Gastroesophageal sphincter (tissue), 4 donors: Measurements from ENCODE around the gene AKAP8L. TPM values are rescaled to one million over a fixed set of nuclear protein-coding genes. Genes with fewer than 3 reads are reported as not detected.

Experiments
- ATAC-seq: fragments of 150-250 bp; one replicate; pipeline ENCODE4 v1.9.1; 2016; ENCODE audit warnings: mild to moderate bottlenecking, moderate library complexity
- H3K27ac ChIP-seq, 4 donors: fragments of 200-600 bp; sonication (generic) in 3 of 4; 1 replicate in 3 of 4; 2 replicates in 1 of 4; pipeline ENCODE4 v1.5.1; 2016 to 2019
- H3K27me3 ChIP-seq: fragments of 200-600 bp; sonication (generic); one replicate; pipeline ENCODE4 v1.5.1; 2019
- H3K36me3 ChIP-seq, 2 donors: fragments of 200-600 bp; sonication (generic); one replicate each; pipeline ENCODE4 v1.5.1; 2019; ENCODE audit warnings: control low read depth in 1 of 2
- H3K4me1 ChIP-seq, 3 donors: fragments of 200-600 bp; sonication (generic); 1 replicate in 2 of 3; 2 replicates in 1 of 3; pipeline ENCODE4 v1.5.1; 2016 to 2019; ENCODE audit warnings: control low read depth in 2 of 3
- H3K4me3 ChIP-seq, 2 donors: fragments of 200-600 bp; sonication (generic); one replicate each; pipeline ENCODE4 v1.5.1; 2019; ENCODE audit warnings: mild to moderate bottlenecking in 1 of 2, moderate library complexity in 1 of 2
- H3K9me3 ChIP-seq, 3 donors: fragments of 200-600 bp; sonication (generic); one replicate each; pipeline ENCODE4 v1.5.1; 2017 to 2019; ENCODE audit warnings: control low read depth in 2 of 3
- CTCF ChIP-seq, 4 experiments: fragments of 200-600 bp in 2 of 4; fragments of 450-650 bp in 2 of 4; sonication (generic) in 1 of 4; IDR thresholded peaks; one replicate each; pipeline ENCODE4 v1.5.1; 2017 to 2019; ENCODE audit warnings: antibody characterized with exemption in 4 of 4, mild to moderate bottlenecking in 2 of 4, moderate library complexity in 2 of 4
- EP300 ChIP-seq: sonication (generic); formaldehyde crosslinking; IDR thresholded peaks from one replicate; pipeline ENCODE4 v1.6.1; 2017; ENCODE audit warnings: antibody characterized with exemption, mild to moderate bottlenecking
- POLR2A ChIP-seq, 2 donors: fragments of 450-650 bp; IDR thresholded peaks; one replicate each; pipeline ENCODE4 v1.6.1; 2017; ENCODE audit warnings: antibody characterized with exemption in 2 of 2, mild to moderate bottlenecking in 2 of 2, moderate library complexity in 1 of 2
- POLR2AphosphoS5 ChIP-seq: sonication (generic); formaldehyde crosslinking; IDR thresholded peaks from one replicate; pipeline ENCODE4 v1.6.1; 2017; ENCODE audit warnings: antibody characterized with exemption
- WGBS, 2 donors: methylation state at CpG; one replicate each; pipeline ENCODE4 v1.1.5; 2018; ENCODE audit warnings: low coverage in 1 of 2; 5-methylcytosine and 5-hydroxymethylcytosine counted together
- total RNA-seq, 4 donors: library from RNA; depleted of rRNA; stranded (reverse); fragments of >200 nt; gene quantifications; one replicate each; pipeline ENCODE4 v1.1.0, GENCODE V29; 2016

The AKAP8L gene
- total RNA-seq, 4 donors from 2014 or later = 61.3 to 102 (median 70.1) TPM

- peaks cover 2 to 90% (median 38%) of the 10 kb centered on the region in 3 donors for H3K4me1 ChIP-seq
- peak overlapping the region; percentile 48 to 84 (median 79) for H3K27ac ChIP-seq
- TF ChIP-seq POLR2A (IDR thresholded peaks at IDR 0.05) (no peak), CTCF (IDR thresholded peaks at IDR 0.05) (no peak), POLR2AphosphoS5 (no peak)
- no peak for ATAC-seq
- H3K27me3 ChIP-seq = no peaks in the 10 kb centered on the region
- WGBS, 2 donors = 21 to 40% methylated on average over 1 to 2 of the region's 3 CpGs
- no peaks in the 10 kb centered on the region for H3K9me3 ChIP-seq
- no peak overlapping the region for H3K4me3 ChIP-seq
- H3K36me3 ChIP-seq = peaks cover 0 to 50% of the 10 kb centered on the region in 2 donors
Measured at GRCh38 chr19:15404780-15405211, 14.0 kb downstream of the AKAP8L start.

GRCh38 chr19:15404097-15404779 lies 14.6 kb downstream of the AKAP8L start:
- Histone ChIP-seq H3K4me1 (peaks cover 2 to 85% (median 38%) of the 10 kb centered on the region in 3 donors), H3K36me3 (peaks cover 0 to 51% of the 10 kb centered on the region in 2 donors)
- ATAC-seq = peak; percentile 50

GRCh38 chr19:15403151-15403531 lies 15.6 kb downstream of the AKAP8L start:
- peak overlapping the region; percentile 39 to 84 (median 79) for H3K27ac ChIP-seq
- peaks cover 2 to 74% (median 38%) of the 10 kb centered on the region in 3 donors for H3K4me1 ChIP-seq

More at GRCh38 chr19:15404097-15404779, 14.6 kb downstream of the AKAP8L start:
- H3K27me3 ChIP-seq = no peaks in the 10 kb centered on the region
- TF ChIP-seq EP300 = no peak
- peak; percentile 45 for TF ChIP-seq POLR2AphosphoS5
- TF ChIP-seq POLR2A (IDR thresholded peaks at IDR 0.05) = no peak
- TF ChIP-seq CTCF (IDR thresholded peaks at IDR 0.05) = no peak
- H3K4me3 ChIP-seq = peak overlapping the region in 1 of 2 donors; percentile 10
- H3K9me3 ChIP-seq = no peaks in the 10 kb centered on the region
- WGBS, 2 donors = 0 to 19% methylated on average over 1 to 5 of the region's 7 CpGs
- H3K27ac ChIP-seq = peak overlapping the region; percentile 48 to 84 (median 79)

GRCh38 chr19:15402411-15403150 lies 16.2 kb downstream of the AKAP8L start:
- H3K9me3 ChIP-seq = no peaks in the 10 kb centered on the region
- H3K27me3 ChIP-seq = no peaks in the 10 kb centered on the region
- no peak for ATAC-seq
- H3K36me3 ChIP-seq = peaks cover 3 to 59% of the 10 kb centered on the region in 2 donors
- H3K27ac ChIP-seq = peak overlapping the region in 3 of 4 donors; percentile 77 to 84 (median 81)
- WGBS, 2 donors = 62% methylated on average over 5 of the region's 15 CpGs; no CpG with 5 or more reads in 1 of the 2 donors
- peak overlapping the region in 1 of 2 donors; percentile 16 for H3K4me3 ChIP-seq
- H3K4me1 ChIP-seq = peaks cover 2 to 70% (median 38%) of the 10 kb centered on the region in 3 donors
- no peak for TF ChIP-seq POLR2AphosphoS5
- no peak for TF ChIP-seq EP300
- no peak for TF ChIP-seq POLR2A (IDR thresholded peaks at IDR 0.05)
- no peak for TF ChIP-seq CTCF (IDR thresholded peaks at IDR 0.05)

More at GRCh38 chr19:15403151-15403531, 15.6 kb downstream of the AKAP8L start:
- ATAC-seq = no peak
- Histone ChIP-seq H3K4me3 (peak overlapping the region in 1 of 2 donors; percentile 16), H3K9me3 (no peaks in the 10 kb centered on the region), H3K36me3 (peaks cover 3 to 58% of the 10 kb centered on the region in 2 donors), H3K27me3 (no peaks in the 10 kb centered on the region)
- WGBS, 2 donors = 70 to 80% methylated on average over 3 to 7 of the region's 10 CpGs
- TF ChIP-seq POLR2AphosphoS5 (no peak), POLR2A (IDR thresholded peaks at IDR 0.05) (no peak), EP300 (no peak), CTCF (IDR thresholded peaks at IDR 0.05) (no peak)
